Endothelial cell of umbilical vein (primary cell): Measurements from ENCODE around the gene EFNA4. TPM values are rescaled to one million over a fixed set of nuclear protein-coding genes. Genes with fewer than 3 reads are reported as not detected.

Experiments
- BruUV-seq: library from RNA; stranded (reverse); fragments of 400-500 nt; replicated peaks from 2 replicates; lab custom pipeline; 2021; lab: Mats Ljungman, UMichigan
- CTCF ChIA-PET: fragments of 300-600, 350-600 bp; sonication (Branson Sonifier 250); formaldehyde crosslinking; loops from one replicate; lab custom pipeline; 2021; ENCODE audit warnings: antibody characterized with exemption, inconsistent platforms; lab: Charles Lee
- POLR2A ChIA-PET: fragments of 300-600, 350-600 bp; sonication (Branson Sonifier 250); formaldehyde crosslinking; loops from one replicate; lab custom pipeline; 2021; ENCODE audit warnings: antibody characterized with exemption, inconsistent platforms; lab: Charles Lee
- DNase-seq: peaks from one replicate; pipeline ENCODE4 v3.0.0-alpha.2; 2011; ENCODE audit warnings: low read depth, low spot score
- FAIRE-seq: peaks from 2 replicates; lab custom pipeline; 2011; peaks lifted over from hg19 to GRCh38; lab: Jason Lieb, UNC
- H2AFZ ChIP-seq: 2 replicates; pipeline ENCODE4 v1.6.0; 2012; ENCODE audit warnings: low read depth, low read length, control low read depth, inconsistent platforms
- H3K27ac ChIP-seq: 2 replicates; pipeline ENCODE4 v1.5.1; 2011; ENCODE audit warnings: low read depth, mild to moderate bottlenecking, control low read depth, low read length, moderate library complexity; ENCODE audit not compliant: insufficient read depth
- H3K27me3 ChIP-seq, 2 experiments: 2 replicates each; pipeline versions ENCODE4 v1.6.0 to v1.6.1; 2011; ENCODE audit warnings: low read length in 2 of 2, mixed read lengths in 1 of 2; ENCODE audit not compliant: control insufficient read depth in 2 of 2, insufficient read depth in 2 of 2
- H3K36me3 ChIP-seq, 2 experiments: 2 replicates in 1 of 2; 3 replicates in 1 of 2; pipeline ENCODE4 v1.5.1; 2011; ENCODE audit warnings: low read length in 2 of 2, mild to moderate bottlenecking in 1 of 2, moderate library complexity in 1 of 2; ENCODE audit not compliant: control insufficient read depth in 2 of 2, insufficient read depth in 2 of 2; ENCODE audit errors: extremely low read depth in 1 of 2
- H3K4me1 ChIP-seq: 3 replicates; pipeline ENCODE4 v1.5.1; 2011; ENCODE audit warnings: mild to moderate bottlenecking, low read length; ENCODE audit not compliant: control insufficient read depth, insufficient read depth; ENCODE audit errors: extremely low read depth
- H3K4me2 ChIP-seq: 2 replicates; pipeline ENCODE4 v1.6.1; 2011; ENCODE audit warnings: low read length, control low read depth, mixed read lengths; ENCODE audit not compliant: insufficient read depth
- H3K4me3 ChIP-seq, 3 experiments: fragments of 200-600 bp in 1 of 3; sonication (generic), shearing (Covaris generic) in 1 of 3; replicated peaks in 1 of 3; 2 replicates each; pipeline ENCODE4 v1.5.1; 2011 to 2016; ENCODE audit warnings: control low read depth in 3 of 3, low read length in 3 of 3, mild to moderate bottlenecking in 2 of 3, inconsistent platforms in 1 of 3, low read depth in 1 of 3, moderate library complexity in 1 of 3; ENCODE audit not compliant: insufficient read depth in 1 of 3
- H3K79me2 ChIP-seq: 2 replicates; pipeline ENCODE4 v1.6.0; 2012; ENCODE audit warnings: low read length, inconsistent platforms; ENCODE audit not compliant: control insufficient read depth, insufficient read depth
- H3K9ac ChIP-seq: replicated peaks from 2 replicates; pipeline ENCODE3; 2011; ENCODE audit warnings: low read length, control low read depth; ENCODE audit not compliant: insufficient read depth; ENCODE audit errors: extremely low read depth
- H3K9me1 ChIP-seq: replicated peaks from 3 replicates; pipeline ENCODE4 v1.6.0; 2011; ENCODE audit warnings: mild to moderate bottlenecking, low read length; ENCODE audit not compliant: control insufficient read depth, insufficient read depth; ENCODE audit errors: extremely low read depth
- H3K9me3 ChIP-seq: replicated peaks from 2 replicates; pipeline ENCODE4 v1.5.1; 2012; ENCODE audit warnings: low read length, inconsistent platforms; ENCODE audit not compliant: control insufficient read depth, insufficient read depth
- H4K20me1 ChIP-seq: replicated peaks from 2 replicates; pipeline ENCODE3; 2011; ENCODE audit warnings: mild to moderate bottlenecking, low read length; ENCODE audit not compliant: control insufficient read depth, insufficient read depth; ENCODE audit errors: extremely low read depth
- EZH2 ChIP-seq: IDR thresholded peaks from 2 replicates; pipeline ENCODE4 v1.6.1; 2012; ENCODE audit warnings: borderline replicate concordance, low read depth, mild to moderate bottlenecking, moderate library complexity, low read length, inconsistent platforms; ENCODE audit not compliant: severe bottlenecking
- FOS ChIP-seq: IDR thresholded peaks from 2 replicates; pipeline ENCODE4 v1.6.1; 2011; ENCODE audit warnings: mild to moderate bottlenecking, low read length, moderate library complexity, borderline replicate concordance; ENCODE audit not compliant: insufficient read depth
- GATA2 ChIP-seq: IDR thresholded peaks from 2 replicates; pipeline ENCODE4 v1.7.0; 2011; ENCODE audit warnings: low read depth, mild to moderate bottlenecking, moderate library complexity, mixed read lengths, low read length; ENCODE audit not compliant: insufficient read length, insufficient read depth
- POLR2A ChIP-seq: IDR thresholded peaks from 2 replicates; pipeline ENCODE4 v1.6.1; 2012; ENCODE audit warnings: low read depth, mild to moderate bottlenecking, control low read depth, low read length
- POLR2AphosphoS5 ChIP-seq: IDR thresholded peaks from 2 replicates; pipeline ENCODE4 v1.6.1; 2012; ENCODE audit warnings: low read depth, mild to moderate bottlenecking, control low read depth, low read length, moderate library complexity; ENCODE audit not compliant: insufficient read depth
- dilution Hi-C: fragments of 300-500 bp; cut with MboI; formaldehyde crosslinking; loops from one replicate; pipeline ENCODE4 v1.15.0; 2019; ENCODE audit warnings: low sequenced_read_pairs; ENCODE audit not compliant: extremely low pct_ligation_motif_present
- intact Hi-C: fragments of 100-400 bp; cut with micrococcal nuclease; formaldehyde crosslinking; loops from one replicate; pipeline ENCODE4 v1.10.0; 2022
- polyA plus RNA-seq, 4 experiments: library from polyadenylated mRNA; depleted of rRNA in 3 of 4; stranded (reverse) in 3 of 4; unstranded in 1 of 4; fragments of >200 nt; gene quantifications; 2 replicates each; pipeline versions ENCODE4 v1.2.1 to v1.2.3, GENCODE V29; 2011 to 2012; ENCODE audit warnings: missing spikeins in 1 of 4
- total RNA-seq: library from RNA; stranded (reverse); gene quantifications from 2 replicates; pipeline ENCODE4 v1.2.3, GENCODE V29; 2021

The EFNA4 gene
- total and polyA plus RNA-seq, 2 donors (not counting 3 experiments of a cell fraction or from before 2014, with no cell fraction given), result 16.5 to 25.2 TPM

- H3K9ac ChIP-seq, result no peak overlapping the region
- CTCF ChIA-PET, result interaction anchor here (1.1 to 3.2 kb wide), 2 partner anchors 12 to 23 kb away, joined by 6 to 20 read pairs; partner anchors contain the start of gene ADAM15
- POLR2A ChIA-PET, result no interaction called here
- dilution Hi-C loops (no loop called here), intact Hi-C loops (no loop called here)
- H2AFZ ChIP-seq, result no peak overlapping the region
- TF ChIP-seq EZH2 (no peak), POLR2A (no peak), FOS (no peak)
- H4K20me1 ChIP-seq, result no peaks in the 10 kb centered on the region
- H3K36me3 ChIP-seq, result no peaks in the 10 kb centered on the region
- H3K79me2 ChIP-seq, result no peaks in the 10 kb centered on the region
- no peaks in the 10 kb centered on the region for H3K9me3 ChIP-seq
- peaks cover 0 to 5% of the 10 kb centered on the region in 2 experiments for H3K27me3 ChIP-seq
- H3K27ac ChIP-seq, result no peak overlapping the region
- peaks cover 4% of the 10 kb centered on the region for H3K4me1 ChIP-seq
- H3K9me1 ChIP-seq, result no peaks in the 10 kb centered on the region
- no peak overlapping the region for H3K4me3 ChIP-seq
- no peak overlapping the region for H3K4me2 ChIP-seq
- FAIRE-seq (no peak), DNase-seq (no peak)
- no TSS peak for BruUV-seq
Observed at GRCh38 chr1:155039308-155039669, 24.3 kb upstream of the EFNA4 start.

GRCh38 chr1:155040358-155041093, 23.0 kb upstream of the EFNA4 start:
- Histone ChIP-seq H3K9me3 (no peaks in the 10 kb centered on the region), H3K9me1 (no peaks in the 10 kb centered on the region), H3K27me3 (peaks cover 0 to 5% of the 10 kb centered on the region in 2 experiments), H3K27ac (no peak overlapping the region), H4K20me1 (no peaks in the 10 kb centered on the region), H3K9ac (no peak overlapping the region), H2AFZ (no peak overlapping the region), H3K4me1 (peaks cover 16% of the 10 kb centered on the region), H3K36me3 (no peaks in the 10 kb centered on the region), H3K79me2 (no peaks in the 10 kb centered on the region), H3K4me3 (no peak overlapping the region), H3K4me2 (no peak overlapping the region)
- intact Hi-C loops, result no loop called here
- TF ChIP-seq POLR2AphosphoS5 (no peak), GATA2 (no peak), POLR2A (no peak)
- ChIA-PET CTCF (interaction anchor here (0.7 to 3.0 kb wide), 7 partner anchors 11 to 371 kb away, joined by 3 to 13 read pairs (median 5); partner anchors contain the start of gene ADAM15), POLR2A (no interaction called here)
- dilution Hi-C loops, result no loop called here
- no peak for DNase-seq
- BruUV-seq, result no TSS peak
- no peak for FAIRE-seq
